DMS153 treated with DMSO at 0.1 percent for 48 hours (cell line): ENCODE results near the gene ZNF649.

Experiments used
- DNase-seq: peaks from one replicate; lab custom pipeline; 2025; ENCODE audit not compliant: unreplicated experiment; lab: John Stamatoyannopoulos, UW

ZNF649 gene

DNA sequence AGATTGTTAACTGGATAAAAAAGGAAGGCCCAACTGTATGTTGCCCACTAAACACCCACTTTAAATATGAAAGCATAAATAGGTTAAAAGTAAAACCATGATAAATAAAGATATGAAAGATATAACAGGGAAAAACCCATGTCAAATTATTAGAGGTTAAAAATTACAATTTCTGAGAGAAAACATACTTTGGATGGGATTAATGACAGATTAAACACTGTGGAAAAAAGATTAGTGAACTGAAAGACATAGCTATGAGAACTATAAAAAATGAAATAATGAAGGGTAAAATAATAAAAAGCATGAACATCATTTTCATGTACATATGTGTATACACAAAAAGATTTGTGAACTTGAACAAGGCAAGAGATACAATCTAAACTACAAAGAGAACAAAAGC, 14.9 kb downstream of the ZNF649 start:
- DNase-seq: no peak

DNA sequence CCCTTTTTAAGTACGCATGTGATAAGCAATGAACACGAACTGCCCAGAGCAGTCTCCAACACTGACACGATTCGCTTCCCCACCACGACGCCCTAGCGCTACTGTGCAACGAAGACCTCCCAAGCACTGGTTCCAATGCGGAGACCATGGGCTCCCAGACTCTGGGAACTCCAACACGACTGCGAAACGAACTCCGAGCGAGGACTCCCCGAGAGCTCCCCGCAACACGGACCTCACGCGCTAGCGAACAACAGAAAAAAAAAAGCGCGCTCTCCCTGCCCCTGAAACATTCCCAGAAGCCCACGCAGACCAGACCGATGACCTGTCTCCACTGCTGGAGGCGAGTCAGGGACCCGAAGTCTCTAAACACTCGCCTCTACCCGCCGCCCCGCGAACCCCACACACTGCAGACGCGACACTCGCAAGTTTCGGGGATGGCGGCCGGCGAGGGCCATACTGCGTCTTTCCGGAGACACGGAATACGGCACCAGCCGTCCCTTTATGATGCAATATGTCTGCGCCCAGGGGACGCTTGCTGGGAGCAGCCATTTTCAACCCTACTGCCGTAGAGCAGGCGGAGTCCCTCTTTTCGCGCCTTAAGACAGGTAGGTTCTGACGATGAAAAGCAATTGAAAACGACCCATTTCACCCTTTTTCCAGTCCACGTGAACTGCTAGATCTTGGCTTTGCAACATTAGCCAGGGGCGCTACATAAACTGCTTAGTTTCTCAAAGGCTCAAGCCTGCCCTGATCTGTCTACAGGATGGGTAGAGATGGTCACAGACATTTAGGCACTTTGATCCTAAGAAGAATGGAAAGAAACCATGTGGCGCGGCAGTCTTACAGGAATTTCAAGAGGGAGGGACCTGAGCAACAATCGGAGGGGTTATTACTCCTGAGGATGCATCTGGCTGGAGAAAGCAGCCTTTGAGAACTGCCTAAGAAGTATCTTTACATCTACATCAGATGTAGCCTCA, 17.0 kb downstream of the ZNF649 start, which contains the start of gene ZNF577:
Gene ZNF577 (minus strand): TSS at position 430 of the 977 bp plus-strand sequence. CDS start 7,569 bp downstream, outside the sequence.
- no peak for DNase-seq

DNA sequence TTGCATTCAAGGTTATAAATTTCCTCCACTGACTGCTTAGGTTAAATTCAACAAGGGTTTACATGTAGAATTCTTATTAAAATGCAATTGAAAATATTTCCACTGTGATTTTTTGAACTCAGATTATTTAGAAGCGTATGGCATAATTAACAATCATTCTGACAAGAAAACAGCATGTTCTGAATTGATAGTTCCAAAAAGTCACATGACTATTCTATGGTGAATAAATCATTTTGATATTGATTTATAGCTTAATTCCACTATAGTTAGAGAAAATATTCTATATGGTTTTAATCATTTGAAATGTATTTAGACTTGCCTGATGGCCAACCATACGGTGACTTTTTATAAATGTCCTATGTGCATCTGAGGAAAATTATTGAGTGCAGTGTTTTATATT, 20.1 kb downstream of the ZNF649 start:
- DNase-seq: no peak

DNA sequence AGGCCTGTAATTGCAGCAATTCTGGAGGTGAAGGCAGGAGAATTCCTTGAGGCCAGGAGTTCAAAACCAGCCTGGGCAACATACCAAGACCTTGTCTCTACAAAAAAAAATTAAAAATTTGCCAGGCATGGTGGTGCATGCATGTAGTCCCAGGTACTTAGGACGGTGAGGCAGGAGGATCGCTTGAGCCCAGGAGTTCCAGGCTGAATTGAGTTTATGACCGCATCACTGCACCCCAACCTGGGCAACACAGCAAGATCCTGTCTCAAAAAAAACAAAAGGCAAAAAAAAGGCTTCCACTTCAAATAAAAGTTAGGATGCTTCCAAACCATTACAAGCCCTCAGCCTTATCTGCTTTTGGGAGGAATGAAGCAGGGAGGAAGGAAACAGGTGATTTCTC, 22.3 kb downstream of the ZNF649 start:
- no peak for DNase-seq

- no peak for DNase-seq
Measured at GRCh38 chr19:51873097-51873496, 31.7 kb downstream of the ZNF649 start.

DNA sequence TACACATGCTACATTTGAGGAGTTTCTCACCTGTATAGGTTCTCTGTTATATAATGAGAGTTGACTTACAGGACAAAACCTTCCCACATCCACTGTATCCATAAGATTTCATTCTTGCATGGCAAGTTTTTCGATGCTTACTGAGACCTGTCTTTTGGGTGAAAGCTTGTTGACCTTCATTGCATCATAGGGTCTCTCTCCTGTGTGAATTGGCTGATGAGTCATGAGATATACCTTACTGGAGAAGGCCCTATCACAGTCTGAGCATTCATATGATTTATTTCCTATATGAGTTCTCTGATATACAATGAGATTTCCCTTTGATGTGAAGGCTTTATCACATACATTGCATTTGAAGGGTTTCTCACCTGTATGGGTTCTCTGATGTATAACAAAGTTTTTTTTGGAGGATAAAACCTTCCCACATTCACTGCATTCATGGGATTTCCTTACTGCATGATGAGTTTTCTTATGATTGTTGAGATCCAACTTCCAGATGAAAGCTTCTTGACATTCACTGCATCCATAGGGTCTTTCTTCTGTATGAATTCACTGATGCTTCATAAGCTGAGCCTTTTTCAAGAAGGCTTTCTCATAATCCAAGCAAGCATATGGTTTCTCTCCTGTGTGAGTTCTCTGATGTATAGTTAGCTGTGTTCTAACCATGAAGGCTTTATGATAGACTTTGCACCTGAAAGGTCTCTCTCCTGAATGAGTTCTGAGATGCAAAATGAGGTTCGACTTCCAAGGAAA, 42.8 kb downstream of the ZNF649 start:
- DNase-seq: no peak
